Activated T-helper 1 cell treated with anti-CD3 and anti-CD28 coated beads, Interleukin-12 subunit alpha, Interleukin-12 subunit beta, Interleukin-2, Interleukin-4 antibody, amounts not matched to agents 30 ng/mL and 10 ng/mL and 1 ng/mL, durations not matched to agents 14 hours and 24 hours and 36 hours (primary cell): ENCODE results near the gene ITGB3BP. TPM values are rescaled to one million over a fixed set of nuclear protein-coding genes. Genes with fewer than 3 reads are reported as not detected.

Source experiments
- DNase-seq: peaks from one replicate; pipeline ENCODE4 v3.0.0; 2021; ENCODE audit warnings: low spot score
- H3K27ac Mint-ChIP-seq: one replicate; pipeline ENCODE4 v1.8.0; 2021; ENCODE audit warnings: mild to moderate bottlenecking, mixed read lengths
- H3K27me3 Mint-ChIP-seq: one replicate; pipeline ENCODE4 v1.8.0; 2022; ENCODE audit warnings: mild to moderate bottlenecking, moderate library complexity, mixed read lengths; ENCODE audit not compliant: insufficient read depth
- H3K36me3 Mint-ChIP-seq: one replicate; pipeline ENCODE4 v1.8.0; 2021; ENCODE audit warnings: low read depth, mixed read lengths
- H3K4me1 Mint-ChIP-seq: one replicate; pipeline ENCODE4 v1.8.0; 2021; ENCODE audit warnings: low read depth, mixed read lengths
- H3K4me3 Mint-ChIP-seq: one replicate; pipeline ENCODE4 v1.8.0; 2021; ENCODE audit warnings: mild to moderate bottlenecking, moderate library complexity, mixed read lengths
- H3K9me3 Mint-ChIP-seq: one replicate; pipeline ENCODE4 v1.8.0; 2021; ENCODE audit warnings: mixed read lengths
- intact Hi-C: fragments of 100-400 bp; cut with micrococcal nuclease; formaldehyde crosslinking; loops from one replicate; pipeline ENCODE4 v1.15.1; 2024
- total RNA-seq: library from RNA; stranded (reverse); gene quantifications from 2 replicates; pipeline ENCODE4 v1.2.3, GENCODE V29; 2022

Gene ITGB3BP
- total RNA-seq, 1 donor from 2014 or later = 44.1 TPM

DNA sequence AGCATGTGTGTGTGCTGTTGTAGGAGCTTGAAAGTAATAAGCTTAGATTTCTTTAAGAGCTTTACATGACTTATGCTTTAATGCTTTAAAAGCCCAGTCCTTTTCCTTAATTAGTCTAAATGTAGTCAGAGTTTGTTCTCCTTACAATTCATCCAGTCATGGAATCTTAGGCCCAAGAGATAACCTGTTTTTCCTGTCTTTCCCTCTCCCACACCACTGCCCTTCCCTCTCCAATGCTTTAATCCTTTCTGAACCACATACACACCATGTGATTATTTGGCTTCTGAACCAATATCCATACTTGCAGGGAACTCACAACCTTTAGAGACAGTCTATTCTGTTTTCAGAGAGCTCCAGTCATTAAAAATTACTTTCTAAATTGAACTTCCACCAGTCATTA is 118.0 kb downstream of the ITGB3BP start:
- no peak overlapping the region for H3K4me3 Mint-ChIP-seq
- no peaks in the 10 kb centered on the region for H3K9me3 Mint-ChIP-seq
- no peak for DNase-seq
- H3K27ac Mint-ChIP-seq = no peak overlapping the region
- no peaks in the 10 kb centered on the region for H3K4me1 Mint-ChIP-seq
- no peaks in the 10 kb centered on the region for H3K27me3 Mint-ChIP-seq
- peaks cover 22% of the 10 kb centered on the region for H3K36me3 Mint-ChIP-seq
- intact Hi-C loops = no loop called here

GRCh38 chr1:63403386-63403785 is 119.6 kb downstream of the ITGB3BP start:
- intact Hi-C loops = no loop called here
- no peaks in the 10 kb centered on the region for H3K4me1 Mint-ChIP-seq
- H3K4me3 Mint-ChIP-seq = no peak overlapping the region
- H3K27ac Mint-ChIP-seq = no peak overlapping the region
- H3K27me3 Mint-ChIP-seq = no peaks in the 10 kb centered on the region
- H3K36me3 Mint-ChIP-seq = peaks cover 27% of the 10 kb centered on the region
- DNase-seq = no peak
- no peaks in the 10 kb centered on the region for H3K9me3 Mint-ChIP-seq

- Mint-ChIP-seq H3K27me3 (no peaks in the 10 kb centered on the region), H3K27ac (no peak overlapping the region), H3K9me3 (no peaks in the 10 kb centered on the region), H3K36me3 (peaks cover 24% of the 10 kb centered on the region), H3K4me3 (no peak overlapping the region), H3K4me1 (no peaks in the 10 kb centered on the region)
- DNase-seq = no peak
- intact Hi-C loops = no loop called here
Observed at GRCh38 chr1:63401945-63402344, 121.1 kb downstream of the ITGB3BP start.

Other genes starting within 250 kb of the ITGB3BP start
- not detected in 2 replicates for gene FOXD3, start 200.7 kb downstream of the ITGB3BP start, total RNA-seq
- 25.8 and 26.9 TPM in 2 replicates for gene ALG6, start 155.6 kb downstream of the ITGB3BP start, total RNA-seq
- gene EFCAB7, start 300 bp upstream of the ITGB3BP start, total RNA-seq = 6.4 and 6.7 TPM in 2 replicates
- 38.9 and 39.8 TPM in 2 replicates for gene PGM1, start 70.2 kb upstream of the ITGB3BP start, total RNA-seq